ENCODE data around the gene TULP4.

Gene TULP4

DNA sequence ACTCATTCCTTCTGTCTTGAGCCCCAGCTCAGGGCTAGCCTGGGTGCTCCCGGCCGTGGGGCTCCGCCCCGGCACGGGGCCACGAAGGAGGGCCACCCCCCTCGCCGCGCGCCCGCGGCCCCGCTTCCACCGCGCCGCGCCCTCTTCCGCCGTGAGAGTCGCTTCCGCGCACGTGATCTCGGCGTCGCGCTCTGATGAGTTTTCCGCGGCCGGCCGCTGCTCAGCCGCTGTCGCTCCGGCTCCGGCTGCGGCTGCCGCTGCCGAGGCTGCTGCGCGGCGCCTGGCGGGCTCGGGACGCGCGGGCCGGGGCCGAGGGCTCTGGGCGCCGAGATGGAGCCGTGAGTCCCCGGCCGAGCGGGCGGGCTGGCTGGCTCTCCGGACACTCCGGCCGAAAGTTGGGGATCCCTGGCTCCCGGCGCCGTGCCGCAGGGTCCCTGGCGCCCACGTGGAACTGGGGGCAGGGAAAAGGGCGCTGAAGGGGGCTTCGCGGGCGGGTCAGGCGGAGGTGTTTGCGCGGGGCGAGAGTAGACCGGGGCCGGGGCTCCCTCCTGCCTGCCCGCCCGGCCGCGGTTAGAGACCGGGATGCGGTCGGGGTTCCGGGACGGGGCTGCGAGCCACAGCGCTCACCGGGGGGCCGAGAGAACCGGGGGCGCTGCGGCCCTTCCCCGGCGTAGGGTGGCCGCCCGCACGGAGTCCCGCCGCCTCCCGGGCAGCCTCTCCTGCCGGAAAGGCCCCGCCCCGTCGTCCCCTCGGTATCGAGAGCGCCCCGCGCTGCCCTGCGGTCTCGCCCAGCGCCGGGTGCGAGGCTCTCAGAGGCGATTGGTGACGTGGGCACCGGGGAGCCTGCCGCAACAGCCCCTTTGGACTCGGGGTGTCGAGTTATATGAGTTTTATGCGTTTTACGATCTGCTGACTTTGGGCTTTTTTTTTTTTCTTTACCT is 247.9 kb downstream of the TULP4 start, which contains the start of gene TMEM181:
TSS of gene TMEM181 (plus strand) at position 197 of the 941 bp plus-strand sequence. CDS start at position 331, 134 bp downstream.
- DNase-seq (ENCODE audit: low read depth): peak; percentile 84

DNA sequence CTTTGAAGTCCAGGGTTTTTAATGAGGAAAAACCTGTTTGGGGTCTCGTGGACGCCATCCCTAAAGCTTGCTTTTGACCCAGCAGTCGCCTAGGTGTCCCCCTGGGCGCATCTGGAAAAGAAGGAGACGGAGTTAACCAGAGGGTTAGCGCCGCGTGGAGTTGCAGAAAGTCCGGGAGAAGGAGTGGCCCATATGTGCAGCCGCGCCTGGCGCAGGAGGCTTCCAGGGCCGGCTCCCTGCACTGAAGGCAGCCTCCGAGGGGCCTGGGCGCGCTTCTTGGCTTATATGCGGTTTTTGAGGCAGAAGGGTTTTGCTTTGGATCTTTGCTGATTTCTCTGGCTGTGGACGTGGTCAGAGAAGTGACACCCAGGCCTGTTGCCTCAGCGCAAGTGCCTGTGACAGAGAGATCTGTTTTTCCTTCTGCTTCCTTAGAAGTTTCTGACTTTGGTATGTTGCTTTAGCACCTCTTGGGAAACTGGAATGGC is 248.6 kb downstream of the TULP4 start:
- no peak for DNase-seq (ENCODE audit: low read depth)

Measured in stimulated activated CD8-positive, alpha-beta memory T cell treated with anti-CD3 and anti-CD28 coated beads, Interleukin-12 subunit alpha, Interleukin-12 subunit beta, amount 100 ng/mL, for 4 hours (primary cell).